IMR-90 (cell line): ENCODE results near the gene GRIPAP1. TPM values are rescaled to one million over a fixed set of nuclear protein-coding genes. Genes with fewer than 3 reads are reported as not detected.

Experiments used
- BHLHE40 ChIP-seq: fragments of 150-350 bp; IDR thresholded peaks from 2 replicates; pipeline ENCODE4 v1.6.1; 2016; ENCODE audit warnings: mild to moderate bottlenecking, low read depth, low read length
- CHD1 ChIP-seq: IDR thresholded peaks from 2 replicates; pipeline ENCODE4 v1.6.1; 2012; ENCODE audit warnings: low read depth, low read length, improper control_type of control experiment
- CTCF ChIP-seq: conservative IDR thresholded peaks from 2 replicates; pipeline ENCODE4 v1.5.1; 2012; ENCODE audit warnings: mild to moderate bottlenecking, low read depth, low read length, improper control_type of control experiment
- FOS ChIP-seq: fragments of 150-350 bp; IDR thresholded peaks from 2 replicates; pipeline ENCODE4 v1.6.1; 2016; ENCODE audit warnings: low read depth, low read length
- MAZ ChIP-seq: IDR thresholded peaks from 2 replicates; pipeline ENCODE4 v1.6.1; 2012; ENCODE audit warnings: low read depth, mild to moderate bottlenecking, low read length, improper control_type of control experiment, moderate library complexity, borderline replicate concordance
- MXI1 ChIP-seq: IDR thresholded peaks from 2 replicates; pipeline ENCODE4 v1.6.1; 2012; ENCODE audit warnings: low read depth, mild to moderate bottlenecking, low read length, moderate library complexity, borderline replicate concordance
- RAD21 ChIP-seq: IDR thresholded peaks from 2 replicates; pipeline ENCODE4 v1.6.1; 2012; ENCODE audit warnings: low read length, improper control_type of control experiment
- polyA plus RNA-seq, 3 experiments: library from polyadenylated mRNA; depleted of rRNA; stranded (reverse); fragments of >200 nt; gene quantifications; 2 replicates each; pipeline ENCODE4 v1.2.3, GENCODE V29; 2012; ENCODE audit warnings: low replicate concordance in 1 of 3
- total RNA-seq: library from RNA; depleted of rRNA; stranded (reverse); fragments of >200 nt; gene quantifications from 2 replicates; pipeline ENCODE4 v1.2.3, GENCODE V29; 2012
- TF ChIP-seq, protein P1 (sequence below): fragments of 150-350 bp; IDR thresholded peaks from 2 replicates; pipeline ENCODE4 v1.6.1; 2016; ENCODE audit warnings: low read depth, mild to moderate bottlenecking, low read length, moderate library complexity, borderline replicate concordance

Gene GRIPAP1
- total and polyA plus RNA-seq, 2 of the 4 experiments (the other 2 are of a cell fraction), result 17.9 to 25.0 TPM

DNA sequence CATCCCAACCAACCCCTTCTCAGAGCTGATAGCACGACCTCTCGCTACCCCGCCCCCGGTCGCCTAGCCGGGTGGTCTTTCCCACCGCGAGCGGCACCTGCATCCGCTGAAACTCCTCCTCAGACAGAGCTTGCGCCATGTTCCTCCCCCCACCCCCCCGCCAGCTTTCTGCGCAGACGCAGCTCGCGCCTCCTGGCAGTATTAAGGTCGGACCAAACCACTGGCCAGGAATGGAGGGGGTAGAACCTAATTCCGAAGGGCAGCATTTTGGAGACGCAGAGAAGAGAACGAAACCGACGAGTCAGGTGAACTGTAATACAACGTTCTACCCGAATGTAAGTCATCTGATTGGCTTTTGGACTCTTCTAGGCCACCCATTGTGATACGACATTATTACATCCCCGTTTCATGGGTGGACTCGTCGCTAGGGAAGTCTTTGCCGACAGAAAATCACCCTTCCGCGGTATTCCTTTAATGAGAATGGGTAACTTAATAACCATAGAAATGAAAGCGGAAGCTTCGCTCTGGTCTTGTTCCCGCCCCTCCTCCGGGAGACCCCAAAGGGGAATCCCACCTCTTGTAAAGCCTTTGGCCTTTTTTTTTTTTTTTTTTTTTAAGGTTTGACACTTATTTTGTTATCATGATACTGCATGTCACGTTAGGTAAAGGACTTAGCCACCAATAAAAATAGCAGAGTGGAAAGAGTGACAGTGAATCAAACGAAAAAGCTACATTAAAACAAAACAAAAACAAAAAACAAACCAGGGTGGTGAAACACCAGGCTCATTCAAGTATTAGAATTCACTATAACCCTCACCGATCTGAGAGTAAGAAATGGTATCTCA is at the start of gene GRIPAP1 (continued):
- TF ChIP-seq CTCF (no peak), RAD21 (no peak), MXI1 (no peak), MAZ (peak; percentile 44; the same call in 1 of the 2 replicates), CHD1 (peak; percentile 72; the same call in 1 of the 2 replicates), BHLHE40 (peak; percentile 94), FOS (no peak)
- TF ChIP-seq, protein P1, sequence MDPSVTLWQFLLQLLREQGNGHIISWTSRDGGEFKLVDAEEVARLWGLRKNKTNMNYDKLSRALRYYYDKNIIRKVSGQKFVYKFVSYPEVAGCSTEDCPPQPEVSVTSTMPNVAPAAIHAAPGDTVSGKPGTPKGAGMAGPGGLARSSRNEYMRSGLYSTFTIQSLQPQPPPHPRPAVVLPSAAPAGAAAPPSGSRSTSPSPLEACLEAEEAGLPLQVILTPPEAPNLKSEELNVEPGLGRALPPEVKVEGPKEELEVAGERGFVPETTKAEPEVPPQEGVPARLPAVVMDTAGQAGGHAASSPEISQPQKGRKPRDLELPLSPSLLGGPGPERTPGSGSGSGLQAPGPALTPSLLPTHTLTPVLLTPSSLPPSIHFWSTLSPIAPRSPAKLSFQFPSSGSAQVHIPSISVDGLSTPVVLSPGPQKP, result no peak
